HG03064 (cell line): ENCODE data around the gene C2orf80.
"Not testable (repeated sequence)": the region's sequence is repeated elsewhere in the genome, so short reads cannot be mapped to it uniquely, and the experiment has no call there.

Source experiments
- ATAC-seq: cut with Tn5 transposase; IDR thresholded peaks from one replicate; pipeline ENCODE4 v1.9.1; 2021; ENCODE audit warnings: low read depth; ENCODE audit not compliant: unreplicated experiment

C2orf80 gene

GRCh38 chr2:208189810-208190503, at the start of gene C2orf80:
C2orf80 (minus strand) TSS chr2:208190030; CDS start chr2:208186986, 3,044 bp downstream.
- no peak for ATAC-seq

GRCh38 chr2:208235860-208236259, 46.0 kb upstream of the C2orf80 start:
- no peak for ATAC-seq

- no peak for ATAC-seq
Observed at GRCh38 chr2:208234786-208235185, 45.0 kb upstream of the C2orf80 start.

- ATAC-seq: no peak
Observed at GRCh38 chr2:208228476-208228875, 38.6 kb upstream of the C2orf80 start.

GRCh38 chr2:208227581-208228232, 37.9 kb upstream of the C2orf80 start:
- ATAC-seq: no peak

GRCh38 chr2:208224802-208225201, 35.0 kb upstream of the C2orf80 start:
- ATAC-seq: no peak

GRCh38 chr2:208222351-208222750, 32.5 kb upstream of the C2orf80 start:
- no peak for ATAC-seq

GRCh38 chr2:208221873-208222272, 32.0 kb upstream of the C2orf80 start:
- ATAC-seq: not testable (repeated sequence)

GRCh38 chr2:208210688-208211451, 21.0 kb upstream of the C2orf80 start:
- no peak for ATAC-seq

GRCh38 chr2:208208335-208209085, 18.7 kb upstream of the C2orf80 start:
- no peak for ATAC-seq

GRCh38 chr2:208207769-208208168, 17.9 kb upstream of the C2orf80 start:
- ATAC-seq: no peak

- no peak for ATAC-seq
Observed at GRCh38 chr2:208204166-208204565, 14.3 kb upstream of the C2orf80 start.

GRCh38 chr2:208195531-208195930, 5.7 kb upstream of the C2orf80 start:
- ATAC-seq: no peak

GRCh38 chr2:208192611-208193236, 2.9 kb upstream of the C2orf80 start:
- ATAC-seq: no peak

- no peak for ATAC-seq
Observed at GRCh38 chr2:208189069-208189809, 591 bp downstream of the C2orf80 start.

GRCh38 chr2:208186893-208187292, 2.9 kb downstream of the C2orf80 start:
- no peak for ATAC-seq

GRCh38 chr2:208186465-208186864, 3.4 kb downstream of the C2orf80 start:
- no peak for ATAC-seq

GRCh38 chr2:208183972-208184705, 5.7 kb downstream of the C2orf80 start:
- ATAC-seq: no peak

GRCh38 chr2:208183526-208183925, 6.3 kb downstream of the C2orf80 start:
- ATAC-seq: no peak
